Measurements from ENCODE around the gene SIK2. TPM values are rescaled to one million over a fixed set of nuclear protein-coding genes. Genes with fewer than 3 reads are reported as not detected.
A peak's percentile ranks its signal among the peaks of the same experiment; 100 is the strongest.

The SIK2 gene
- total RNA-seq, 1 donor from 2014 or later, result 16.3 TPM

DNA sequence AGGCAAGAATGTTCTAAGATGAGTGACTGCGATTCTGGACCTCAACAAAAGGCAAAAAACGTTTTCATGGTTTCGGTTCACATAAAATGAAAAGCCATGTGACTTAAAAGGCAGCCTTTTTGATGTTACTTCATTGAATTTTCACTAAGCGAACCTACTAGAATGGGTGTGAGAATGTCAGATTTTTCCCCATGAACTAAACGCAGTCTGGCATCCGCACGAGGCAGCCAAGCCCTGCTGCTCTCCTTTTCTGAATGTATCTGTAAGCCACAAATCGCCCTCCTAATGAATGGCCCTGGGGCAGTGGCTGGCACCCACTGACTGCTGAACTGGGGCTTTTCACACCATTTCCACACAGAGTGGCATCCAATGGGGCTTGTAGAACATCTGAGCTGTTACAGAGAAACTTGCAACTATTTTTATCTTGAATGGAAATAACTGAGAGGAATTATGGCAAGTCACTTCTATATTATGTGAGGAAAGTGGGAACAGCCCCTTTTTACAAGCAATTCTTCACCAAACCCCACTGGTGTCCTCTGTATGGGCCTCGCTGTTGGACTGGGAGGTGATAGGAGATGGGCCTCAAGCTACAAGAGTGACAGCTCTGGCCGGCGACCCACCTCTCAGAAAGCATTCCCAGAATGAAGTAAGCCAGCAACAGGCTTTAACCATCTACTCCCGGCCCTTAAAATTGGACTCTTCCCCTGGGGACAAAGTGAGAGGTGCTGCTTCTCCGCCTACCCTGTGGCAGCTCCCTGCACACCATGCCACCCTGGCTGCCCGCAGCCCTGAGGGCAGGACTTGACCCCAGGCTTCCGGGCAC lies 134.6 kb downstream of the SIK2 start:
- H3K27ac Mint-ChIP-seq (ENCODE audit: unreplicated experiment), result no peak overlapping the region
- no peaks in the 10 kb centered on the region for H3K9me3 Mint-ChIP-seq (ENCODE audit: unreplicated experiment)
- H3K27me3 Mint-ChIP-seq (ENCODE audit: unreplicated experiment), result peaks cover 10% of the 10 kb centered on the region
- H3K4me1 Mint-ChIP-seq (ENCODE audit: unreplicated experiment), result peaks cover 18% of the 10 kb centered on the region
- peak overlapping the region; percentile 21 for H3K4me3 Mint-ChIP-seq (ENCODE audit: unreplicated experiment)
- H3K36me3 Mint-ChIP-seq (ENCODE audit: low read depth, unreplicated experiment), result peaks cover 4% of the 10 kb centered on the region
- TF ChIP-seq, protein P1, sequence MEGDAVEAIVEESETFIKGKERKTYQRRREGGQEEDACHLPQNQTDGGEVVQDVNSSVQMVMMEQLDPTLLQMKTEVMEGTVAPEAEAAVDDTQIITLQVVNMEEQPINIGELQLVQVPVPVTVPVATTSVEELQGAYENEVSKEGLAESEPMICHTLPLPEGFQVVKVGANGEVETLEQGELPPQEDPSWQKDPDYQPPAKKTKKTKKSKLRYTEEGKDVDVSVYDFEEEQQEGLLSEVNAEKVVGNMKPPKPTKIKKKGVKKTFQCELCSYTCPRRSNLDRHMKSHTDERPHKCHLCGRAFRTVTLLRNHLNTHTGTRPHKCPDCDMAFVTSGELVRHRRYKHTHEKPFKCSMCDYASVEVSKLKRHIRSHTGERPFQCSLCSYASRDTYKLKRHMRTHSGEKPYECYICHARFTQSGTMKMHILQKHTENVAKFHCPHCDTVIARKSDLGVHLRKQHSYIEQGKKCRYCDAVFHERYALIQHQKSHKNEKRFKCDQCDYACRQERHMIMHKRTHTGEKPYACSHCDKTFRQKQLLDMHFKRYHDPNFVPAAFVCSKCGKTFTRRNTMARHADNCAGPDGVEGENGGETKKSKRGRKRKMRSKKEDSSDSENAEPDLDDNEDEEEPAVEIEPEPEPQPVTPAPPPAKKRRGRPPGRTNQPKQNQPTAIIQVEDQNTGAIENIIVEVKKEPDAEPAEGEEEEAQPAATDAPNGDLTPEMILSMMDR (IDR thresholded peaks at IDR 0.05; ENCODE audit: unreplicated experiment), result no peak
- no peak for DNase-seq (ENCODE audit: low spot score)

DNA sequence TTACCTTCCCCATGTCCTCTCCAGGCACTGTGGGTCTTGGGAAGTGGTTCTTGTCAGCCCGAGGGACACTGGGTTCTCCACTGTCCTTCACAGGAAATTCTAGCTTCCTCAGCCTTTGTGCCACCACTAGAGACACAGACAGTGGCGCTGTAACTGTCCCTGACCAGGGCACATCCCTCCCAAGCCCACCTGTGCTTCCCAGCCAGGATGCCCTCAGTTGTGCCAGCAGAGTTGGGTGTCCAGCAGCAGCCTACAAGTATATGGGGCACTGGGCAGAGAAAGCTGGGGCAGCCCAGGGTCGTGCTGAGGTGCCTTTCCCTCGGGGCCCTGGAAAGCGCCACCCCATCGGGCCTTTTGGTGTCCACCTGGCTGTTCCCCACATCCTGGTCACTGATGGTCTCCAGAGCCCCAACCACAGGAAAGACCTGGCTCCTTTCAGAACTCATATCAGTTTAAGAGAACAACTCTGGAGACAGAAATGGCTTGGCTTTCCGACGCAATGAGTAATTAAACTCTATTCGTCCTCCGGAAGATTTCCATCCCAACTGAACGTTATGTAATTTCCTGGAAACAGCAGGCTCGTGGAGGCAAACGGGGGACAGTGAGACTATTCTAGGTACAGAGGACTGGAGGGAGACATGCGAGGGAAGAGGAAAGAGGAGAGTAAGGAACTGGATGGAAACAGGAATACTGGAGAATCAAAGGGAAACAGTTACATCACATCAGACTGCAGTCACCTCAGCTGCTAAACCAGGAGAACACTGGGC lies 135.4 kb downstream of the SIK2 start:
- no peak for DNase-seq (ENCODE audit: low spot score)
- Mint-ChIP-seq H3K27ac (ENCODE audit: unreplicated experiment) (peak overlapping the region; percentile 53), H3K4me3 (ENCODE audit: unreplicated experiment) (peak overlapping the region; percentile 21)

DNA sequence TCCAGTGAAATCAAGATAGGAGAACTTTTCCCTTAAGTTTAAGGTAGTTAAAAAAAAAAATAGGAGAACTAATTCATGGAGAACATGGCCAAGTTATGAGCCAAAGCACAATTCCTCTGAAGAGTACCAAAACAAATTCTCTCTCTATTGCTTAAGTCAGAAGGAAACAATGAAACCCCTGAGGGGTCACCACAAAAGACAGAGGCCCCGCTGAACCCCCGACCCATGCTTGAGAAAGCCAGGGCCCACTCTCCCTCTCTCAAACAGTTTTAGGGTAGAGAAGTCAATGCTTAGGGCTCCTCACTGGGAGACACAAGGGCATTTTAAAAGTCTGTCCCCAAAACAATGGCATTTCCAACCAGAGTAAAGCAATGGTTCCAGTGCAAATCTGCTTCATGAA lies 137.1 kb downstream of the SIK2 start:
- TF ChIP-seq, protein P1 (IDR thresholded peaks at IDR 0.05; ENCODE audit: unreplicated experiment), result no peak
- H3K27me3 Mint-ChIP-seq (ENCODE audit: unreplicated experiment), result peaks cover 7% of the 10 kb centered on the region
- DNase-seq (ENCODE audit: low spot score), result no peak
- H3K27ac Mint-ChIP-seq (ENCODE audit: unreplicated experiment), result no peak overlapping the region
- H3K4me1 Mint-ChIP-seq (ENCODE audit: unreplicated experiment), result peaks cover 18% of the 10 kb centered on the region
- H3K4me3 Mint-ChIP-seq (ENCODE audit: unreplicated experiment), result no peak overlapping the region
- H3K36me3 Mint-ChIP-seq (ENCODE audit: low read depth, unreplicated experiment), result peaks cover 10% of the 10 kb centered on the region
- H3K9me3 Mint-ChIP-seq (ENCODE audit: unreplicated experiment), result no peaks in the 10 kb centered on the region

More for the DNA sequence above, 135.4 kb downstream of the SIK2 start:
- Mint-ChIP-seq H3K27me3 (ENCODE audit: unreplicated experiment) (peaks cover 10% of the 10 kb centered on the region), H3K36me3 (ENCODE audit: low read depth, unreplicated experiment) (peaks cover 4% of the 10 kb centered on the region), H3K9me3 (ENCODE audit: unreplicated experiment) (no peaks in the 10 kb centered on the region), H3K4me1 (ENCODE audit: unreplicated experiment) (peaks cover 18% of the 10 kb centered on the region)
- TF ChIP-seq, protein P1 (IDR thresholded peaks at IDR 0.05; ENCODE audit: unreplicated experiment), result no peak

DNA sequence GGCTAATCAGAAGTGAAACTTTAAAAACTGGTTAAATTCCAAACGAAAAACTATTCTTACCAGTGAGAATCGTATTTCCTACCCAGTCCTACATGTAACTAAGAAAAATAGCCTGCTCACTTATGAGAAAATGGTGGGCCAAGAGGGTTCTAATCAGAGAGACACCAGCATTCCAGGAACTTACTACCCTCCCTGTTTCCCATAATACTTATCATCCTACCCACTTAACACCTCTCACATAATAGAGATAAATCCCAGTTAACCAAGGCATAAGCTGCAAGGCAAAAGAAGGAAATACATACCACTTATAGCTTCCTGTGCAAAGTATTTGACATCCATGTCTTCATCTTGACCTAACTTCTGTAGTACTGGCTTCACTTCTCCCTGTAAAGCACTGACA lies 139.5 kb downstream of the SIK2 start:
- no peak overlapping the region for H3K4me3 Mint-ChIP-seq (ENCODE audit: unreplicated experiment)
- peaks cover 3% of the 10 kb centered on the region for H3K27me3 Mint-ChIP-seq (ENCODE audit: unreplicated experiment)
- H3K9me3 Mint-ChIP-seq (ENCODE audit: unreplicated experiment), result no peaks in the 10 kb centered on the region
- H3K27ac Mint-ChIP-seq (ENCODE audit: unreplicated experiment), result no peak overlapping the region
- no peak for DNase-seq (ENCODE audit: low spot score)
- peaks cover 7% of the 10 kb centered on the region for H3K4me1 Mint-ChIP-seq (ENCODE audit: unreplicated experiment)
- TF ChIP-seq, protein P1 (IDR thresholded peaks at IDR 0.05; ENCODE audit: unreplicated experiment), result no peak
- peaks cover 27% of the 10 kb centered on the region for H3K36me3 Mint-ChIP-seq (ENCODE audit: low read depth, unreplicated experiment)

DNA sequence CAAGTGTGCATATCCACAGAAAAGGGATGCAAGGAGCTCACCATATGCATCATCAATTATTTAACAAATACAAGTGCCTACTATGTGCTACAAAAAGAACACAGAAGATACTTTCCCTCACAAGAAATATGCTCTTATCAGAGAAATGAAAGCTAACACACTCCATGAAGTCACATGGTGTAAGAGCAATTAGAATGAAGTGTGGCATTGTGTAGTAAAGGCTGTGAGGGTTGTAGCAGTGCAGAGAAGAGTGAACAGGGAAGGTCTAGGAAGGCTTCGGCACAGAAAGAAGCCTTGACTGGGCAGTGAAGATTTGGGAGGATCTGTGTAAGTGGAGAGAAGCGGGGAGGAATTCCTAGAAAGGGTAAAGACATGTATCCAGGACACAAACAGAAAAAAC lies 141.5 kb downstream of the SIK2 start:
- Mint-ChIP-seq H3K36me3 (ENCODE audit: low read depth, unreplicated experiment) (peaks cover 27% of the 10 kb centered on the region), H3K27ac (ENCODE audit: unreplicated experiment) (no peak overlapping the region), H3K27me3 (ENCODE audit: unreplicated experiment) (no peaks in the 10 kb centered on the region), H3K9me3 (ENCODE audit: unreplicated experiment) (no peaks in the 10 kb centered on the region), H3K4me3 (ENCODE audit: unreplicated experiment) (no peak overlapping the region), H3K4me1 (ENCODE audit: unreplicated experiment) (no peaks in the 10 kb centered on the region)
- no peak for DNase-seq (ENCODE audit: low spot score)
- TF ChIP-seq, protein P1 (IDR thresholded peaks at IDR 0.05; ENCODE audit: unreplicated experiment), result no peak

All from endothelial cell (in vitro differentiated cells).